Erythroblast (primary cell): ENCODE measurements around the gene ITPK1.

Source experiments
- GATA1 ChIP-seq: IDR thresholded peaks from 2 replicates; pipeline ENCODE4 v1.6.1; 2011; ENCODE audit warnings: low read depth, mild to moderate bottlenecking, control low read depth, low read length, moderate library complexity
- POLR2A ChIP-seq: IDR thresholded peaks from 2 replicates; pipeline ENCODE4 v1.6.1; 2011; ENCODE audit warnings: mild to moderate bottlenecking, low read length

DNA sequence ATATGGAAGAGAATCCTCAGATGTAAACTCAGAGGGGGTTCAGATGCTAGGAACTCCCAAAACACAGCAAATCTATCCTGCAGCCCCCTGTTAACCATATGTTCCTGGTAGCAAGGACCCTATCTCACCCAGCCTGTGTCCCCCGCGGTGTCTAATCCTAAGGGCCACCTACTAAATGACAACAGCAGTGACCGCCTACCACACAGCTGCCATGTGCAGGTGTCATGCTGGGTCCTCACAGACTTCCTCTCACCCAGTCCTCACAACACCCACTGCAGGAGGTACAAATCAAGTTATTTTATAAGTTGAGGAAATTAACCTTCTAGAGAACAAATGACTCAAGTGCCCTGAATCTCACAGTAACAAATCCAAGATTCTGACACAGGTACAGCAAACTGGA lies 73.9 kb downstream of the ITPK1 start:
- no peak for TF ChIP-seq POLR2A
- no peak for TF ChIP-seq GATA1
